Dermis blood vessel endothelial cell (primary cell): ENCODE results near the gene C19orf53. TPM values are rescaled to one million over a fixed set of nuclear protein-coding genes. Genes with fewer than 3 reads are reported as not detected.

Experiments
- DNase-seq: peaks from one replicate; pipeline ENCODE4 v3.0.0; 2010
- total RNA-seq: library from RNA; depleted of rRNA; stranded (reverse); fragments of >200 nt; gene quantifications from 2 replicates; pipeline ENCODE4 v1.2.3, GENCODE V29; 2014

The C19orf53 gene
- total RNA-seq, 1 donor from 2014 or later: 59.1 TPM

GRCh38 chr19:13827656-13828055 lies 53.4 kb downstream of the C19orf53 start:
- DNase-seq: no peak

Other genes starting within 250 kb of the C19orf53 start
- 51.8 and 58.0 TPM in 2 replicates for gene MRI1, start 9.9 kb upstream of the C19orf53 start, total RNA-seq
- 23.7 and 26.0 TPM in 2 replicates for gene ZSWIM4, start 21.0 kb downstream of the C19orf53 start, total RNA-seq
- not detected in 2 replicates for gene NANOS3, start 102.7 kb downstream of the C19orf53 start, total RNA-seq
- 0.37 and 0.51 TPM in 2 replicates for gene BRME1, start 131.7 kb downstream of the C19orf53 start, total RNA-seq
- 6.8 and 10.5 TPM in 2 replicates for gene CC2D1A, start 131.7 kb downstream of the C19orf53 start, total RNA-seq
- gene PODNL1, start 164.0 kb downstream of the C19orf53 start, total RNA-seq: 0.09 and 0.34 TPM in 2 replicates
- gene DCAF15, start 178.1 kb downstream of the C19orf53 start, total RNA-seq: 8.0 and 17.9 TPM in 2 replicates
- gene RFX1, start 231.9 kb downstream of the C19orf53 start, total RNA-seq: 2.0 and 7.5 TPM in 2 replicates